Endothelial cell of hepatic sinusoid (primary cell): ENCODE data around the gene ATP1A2.

Experiments
- in situ Hi-C: cut with HindIII; loops from 2 replicates; pipeline ENCODE4 v1.10.0; 2017; ENCODE audit warnings: low sequenced_read_pairs

The ATP1A2 gene

GRCh38 chr1:160136121-160136925 lies 20.8 kb downstream of the ATP1A2 start:
- in situ Hi-C loops = no loop called here

DNA sequence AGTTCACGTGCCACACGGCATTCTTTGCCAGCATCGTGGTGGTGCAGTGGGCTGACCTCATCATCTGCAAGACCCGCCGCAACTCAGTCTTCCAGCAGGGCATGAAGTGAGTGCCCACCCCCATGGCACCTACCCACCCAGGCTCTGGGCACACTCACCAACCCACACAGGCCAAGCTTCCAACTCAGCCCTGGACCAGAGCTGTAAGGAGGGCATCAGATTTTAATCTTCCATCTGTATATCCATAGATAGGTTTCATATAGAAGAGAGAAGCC lies 21.3 kb downstream of the ATP1A2 start:
- in situ Hi-C loops = no loop called here

DNA sequence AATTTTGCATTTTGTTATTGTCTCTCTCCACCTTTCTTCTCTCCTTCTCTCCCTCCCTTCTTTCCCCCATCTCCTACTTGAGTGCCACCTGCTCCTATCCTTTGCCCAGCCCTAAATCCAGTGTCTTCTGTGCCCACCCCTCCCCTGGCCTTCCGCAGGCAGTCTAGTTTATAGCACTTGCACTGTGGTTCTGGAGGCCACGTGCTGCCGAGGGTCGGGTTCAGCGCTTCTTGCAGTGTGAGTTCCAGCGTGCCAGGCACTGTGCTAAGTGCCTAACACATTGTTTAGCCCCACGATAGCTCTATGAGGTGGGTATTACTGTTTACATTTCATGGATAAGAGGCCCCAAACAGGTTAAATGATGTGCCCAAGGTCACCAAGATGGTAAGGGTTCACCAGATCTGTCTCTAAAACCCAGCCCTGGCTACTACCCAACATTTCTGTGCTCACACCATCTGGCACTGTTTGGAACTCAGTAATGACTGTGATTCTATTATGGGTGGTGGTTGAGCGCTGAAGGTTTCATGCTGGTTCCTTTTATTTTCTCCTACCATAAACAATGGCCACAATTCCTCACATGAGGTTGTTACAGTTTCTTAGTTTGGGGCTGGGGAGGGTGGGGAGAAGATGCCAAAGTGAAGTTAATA lies 21.8 kb downstream of the ATP1A2 start:
- in situ Hi-C loops = no loop called here

DNA sequence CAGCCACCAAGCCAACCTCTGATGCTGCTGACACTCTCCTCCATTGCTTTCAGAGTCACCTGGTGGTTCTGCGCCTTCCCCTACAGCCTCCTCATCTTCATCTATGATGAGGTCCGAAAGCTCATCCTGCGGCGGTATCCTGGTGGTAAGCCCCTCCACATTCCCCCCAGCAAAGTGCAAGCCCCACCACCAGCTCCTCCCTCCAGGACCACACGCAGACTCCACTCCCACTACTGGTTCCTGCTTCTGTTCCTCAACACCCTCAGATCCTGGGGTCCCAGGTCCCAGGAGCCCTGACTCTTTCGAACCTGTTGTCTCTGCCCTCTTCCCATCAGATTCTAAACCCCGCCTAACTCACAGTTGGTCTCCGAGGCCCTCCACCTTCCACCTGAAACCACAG lies 24.3 kb downstream of the ATP1A2 start:
- in situ Hi-C loops = no loop called here

DNA sequence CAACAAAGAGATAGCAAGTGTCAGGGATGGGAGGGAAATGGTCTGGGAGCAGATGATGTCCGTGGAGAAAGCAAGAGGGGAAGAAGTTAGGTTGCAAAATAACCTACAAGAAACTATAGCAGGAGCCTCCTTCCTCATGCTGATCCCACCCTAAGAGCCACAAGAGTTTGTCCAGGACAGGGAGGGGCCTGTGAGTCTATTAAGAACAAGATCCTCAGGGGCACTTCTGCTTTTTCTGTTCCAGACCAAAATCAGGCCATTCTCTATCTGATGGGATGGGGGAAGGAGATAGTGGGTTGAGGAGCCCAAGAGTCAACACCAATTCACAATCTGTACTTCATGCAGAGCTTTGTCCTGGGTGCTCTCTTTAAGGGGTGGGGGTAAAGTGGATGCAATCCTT lies 28.1 kb downstream of the ATP1A2 start:
- in situ Hi-C loops = no loop called here

DNA sequence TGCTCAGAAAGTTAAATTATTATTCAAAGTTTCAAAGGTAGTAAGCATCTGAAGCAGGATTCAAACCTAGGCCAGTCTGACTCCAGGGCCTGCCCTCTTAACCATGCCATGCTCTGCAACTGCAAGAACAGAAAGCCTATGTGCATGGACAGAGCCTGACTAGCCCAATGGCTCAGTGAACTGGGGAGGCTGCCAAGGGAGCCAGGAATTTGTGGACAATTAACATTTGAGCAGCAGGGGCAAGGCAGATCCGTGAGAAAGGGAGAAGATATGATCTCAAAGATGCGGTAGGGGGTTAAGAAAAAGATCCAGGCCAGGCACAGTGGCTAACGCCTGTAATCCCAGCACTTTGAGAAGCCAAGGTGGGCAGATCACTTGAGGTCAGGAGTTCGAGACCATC lies 29.4 kb downstream of the ATP1A2 start:
- in situ Hi-C loops = no loop called here

DNA sequence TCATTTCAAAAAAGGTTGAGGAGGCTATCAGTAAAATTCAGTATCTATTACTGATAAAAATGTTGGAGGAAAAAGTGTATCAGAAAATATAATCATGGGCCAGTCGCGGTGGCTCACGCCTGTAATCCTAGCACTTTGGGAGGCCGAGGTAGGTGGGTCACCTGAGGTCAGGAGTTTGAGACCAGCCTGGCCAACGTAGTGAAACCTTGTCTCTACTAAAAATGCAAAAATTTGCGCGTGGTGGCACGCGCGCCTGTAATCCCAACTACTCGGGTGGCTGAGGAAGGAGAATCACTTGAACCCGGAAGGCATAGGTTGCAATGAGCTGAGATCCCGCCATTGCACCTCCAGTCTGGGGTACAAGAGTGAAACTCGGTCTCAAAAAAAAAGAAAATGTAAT lies 30.5 kb downstream of the ATP1A2 start:
- in situ Hi-C loops = no loop called here

GRCh38 chr1:160148121-160148520 lies 32.6 kb downstream of the ATP1A2 start:
- in situ Hi-C loops = no loop called here

DNA sequence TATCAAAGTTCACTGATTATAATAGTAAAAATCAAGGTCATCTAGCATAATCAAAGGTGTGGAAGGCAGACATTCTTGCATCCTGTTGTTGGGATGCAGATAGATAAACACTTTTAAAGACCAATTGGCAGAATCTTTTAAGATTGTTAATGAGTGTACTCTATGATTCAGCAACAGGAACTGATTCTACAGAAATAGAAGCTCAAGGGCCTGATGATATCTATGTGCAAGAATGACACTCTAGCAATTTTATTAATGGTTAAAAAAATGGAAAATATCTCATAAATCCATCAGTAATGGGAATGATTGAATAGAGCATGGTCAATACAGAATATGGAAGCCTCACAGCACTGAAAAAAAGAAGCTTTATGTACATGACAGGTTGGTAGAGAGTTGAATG lies 33.7 kb downstream of the ATP1A2 start:
- in situ Hi-C loops = no loop called here

DNA sequence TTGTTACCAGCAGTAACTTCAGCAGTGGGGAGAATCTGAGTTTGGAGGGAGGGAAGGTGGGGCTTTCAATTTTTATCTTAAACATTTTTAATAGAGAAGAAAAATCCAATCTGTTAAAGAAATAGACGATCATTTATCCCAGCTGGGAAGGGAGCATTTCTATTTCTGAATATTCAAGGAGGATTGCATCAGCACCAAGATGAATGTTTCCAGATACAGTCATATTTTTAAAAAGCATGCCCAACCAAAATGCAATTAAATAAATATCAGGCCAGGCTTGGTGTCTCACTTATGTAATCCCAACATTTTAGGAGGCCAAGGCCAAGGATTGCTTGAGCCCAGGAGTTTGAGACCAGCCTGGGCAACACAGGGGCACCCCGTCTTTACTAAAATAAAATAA lies 34.2 kb downstream of the ATP1A2 start:
- in situ Hi-C loops = no loop called here

GRCh38 chr1:160151303-160151702 lies 35.7 kb downstream of the ATP1A2 start, which contains the start of gene ATP1A4:
Gene ATP1A4 (plus strand): TSS chr1:160151603. CDS start chr1:160152041, 438 bp downstream.
- in situ Hi-C loops = no loop called here

GRCh38 chr1:160154790-160155189 lies 39.2 kb downstream of the ATP1A2 start:
- in situ Hi-C loops = no loop called here

DNA sequence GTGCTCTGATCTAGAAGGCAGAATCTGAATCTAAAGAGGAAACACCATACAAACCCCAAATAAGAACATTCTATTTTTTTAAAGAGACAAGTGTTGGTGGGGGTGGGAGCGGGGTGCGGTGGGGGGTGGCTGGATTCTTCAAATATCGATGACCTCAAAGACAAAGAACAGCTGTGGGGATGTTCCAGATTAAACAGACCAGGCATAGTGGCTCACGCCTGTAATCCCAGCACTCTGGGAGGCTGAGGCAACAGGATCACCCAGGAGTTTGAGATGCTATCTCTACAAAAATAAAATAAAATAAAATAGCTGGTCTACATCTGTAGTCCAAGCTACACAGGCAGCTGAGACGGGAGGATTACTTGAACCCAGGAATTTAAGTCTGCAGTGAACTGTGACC lies 40.8 kb downstream of the ATP1A2 start:
- in situ Hi-C loops = no loop called here

DNA sequence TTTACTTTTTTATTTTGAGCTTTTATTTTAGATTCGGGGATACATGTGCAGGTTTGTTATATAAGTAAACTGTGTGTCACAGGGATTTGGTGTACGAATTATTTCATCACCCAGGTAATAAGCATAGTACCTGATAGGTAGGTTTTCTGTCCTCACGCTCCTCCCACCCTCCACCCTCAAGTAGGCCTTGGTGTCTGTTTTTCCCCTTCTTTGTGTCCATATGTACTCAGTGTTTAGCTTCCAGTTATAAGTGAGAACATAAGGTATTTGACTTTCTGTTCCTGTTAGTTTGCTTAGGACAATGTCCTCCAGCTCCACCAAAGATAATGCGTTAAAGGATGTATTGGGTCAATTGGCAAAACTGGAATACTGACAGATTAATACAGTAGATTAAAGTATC lies 41.6 kb downstream of the ATP1A2 start:
- in situ Hi-C loops = no loop called here

GRCh38 chr1:160158031-160158430 lies 42.5 kb downstream of the ATP1A2 start:
- in situ Hi-C loops = no loop called here

DNA sequence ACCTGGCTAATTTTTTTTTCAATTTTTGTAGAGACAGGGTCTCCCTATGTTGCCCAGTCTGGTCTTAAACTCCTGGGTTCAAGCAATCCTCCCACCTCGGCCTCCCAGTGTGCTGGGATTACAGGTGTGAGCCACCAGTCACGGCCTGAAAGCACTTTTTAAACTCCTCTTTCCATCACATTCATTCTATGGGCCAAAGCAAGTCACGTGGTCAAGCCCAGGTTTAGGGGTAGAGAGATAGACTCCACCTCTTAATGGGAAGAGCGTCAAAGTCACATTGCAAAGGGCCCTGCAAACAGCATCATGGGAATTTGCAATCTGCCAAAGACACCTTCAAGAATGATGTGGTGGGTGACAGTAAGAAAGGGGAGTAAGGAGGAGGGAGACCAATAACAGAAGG lies 43.0 kb downstream of the ATP1A2 start:
- in situ Hi-C loops = no loop called here

- in situ Hi-C loops = no loop called here
Measured at GRCh38 chr1:160159846-160160245, 44.3 kb downstream of the ATP1A2 start.

- in situ Hi-C loops = no loop called here
Measured at GRCh38 chr1:160161965-160162705, 46.6 kb downstream of the ATP1A2 start.

GRCh38 chr1:160162931-160163330 lies 47.4 kb downstream of the ATP1A2 start:
- in situ Hi-C loops = no loop called here

- in situ Hi-C loops = no loop called here
Measured at GRCh38 chr1:160163615-160164014, 48.1 kb downstream of the ATP1A2 start.

DNA sequence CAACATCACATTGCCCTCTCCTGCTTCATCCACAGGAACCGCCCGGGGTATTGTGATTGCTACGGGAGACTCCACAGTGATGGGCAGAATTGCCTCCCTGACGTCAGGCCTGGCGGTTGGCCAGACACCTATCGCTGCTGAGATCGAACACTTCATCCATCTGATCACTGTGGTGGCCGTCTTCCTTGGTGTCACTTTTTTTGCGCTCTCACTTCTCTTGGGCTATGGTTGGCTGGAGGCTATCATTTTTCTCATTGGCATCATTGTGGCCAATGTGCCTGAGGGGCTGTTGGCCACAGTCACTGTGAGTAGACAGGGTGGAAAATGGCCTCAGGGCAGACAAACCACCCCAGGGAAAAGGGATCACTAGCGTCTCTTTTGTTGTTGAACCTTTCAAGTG lies 48.6 kb downstream of the ATP1A2 start:
- in situ Hi-C loops = no loop called here
